ENCODE results near the gene ACP4.
"Not testable (repeated sequence)": the region's sequence is repeated elsewhere in the genome, so short reads cannot be mapped to it uniquely, and the experiment has no call there.

Gene ACP4

GRCh38 chr19:50798659-50799546 lies 8.7 kb downstream of the ACP4 start:
- DNase-seq: no peak

DNA sequence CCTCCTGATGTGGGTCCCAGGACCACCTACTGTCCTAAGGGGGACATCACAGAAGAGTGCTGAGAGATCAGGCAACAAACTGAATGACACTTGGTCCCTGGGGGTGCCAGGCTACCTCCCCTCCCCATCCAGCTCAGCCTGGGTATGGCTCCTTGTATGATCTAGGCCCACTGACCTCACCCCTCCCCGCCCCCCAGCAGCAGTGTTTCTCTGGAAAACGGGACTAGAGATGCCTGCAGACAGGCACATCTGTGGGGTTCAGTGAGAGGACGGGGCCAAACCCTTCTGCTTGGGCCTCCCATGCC lies 9.3 kb downstream of the ACP4 start:
- no peak for DNase-seq

DNA sequence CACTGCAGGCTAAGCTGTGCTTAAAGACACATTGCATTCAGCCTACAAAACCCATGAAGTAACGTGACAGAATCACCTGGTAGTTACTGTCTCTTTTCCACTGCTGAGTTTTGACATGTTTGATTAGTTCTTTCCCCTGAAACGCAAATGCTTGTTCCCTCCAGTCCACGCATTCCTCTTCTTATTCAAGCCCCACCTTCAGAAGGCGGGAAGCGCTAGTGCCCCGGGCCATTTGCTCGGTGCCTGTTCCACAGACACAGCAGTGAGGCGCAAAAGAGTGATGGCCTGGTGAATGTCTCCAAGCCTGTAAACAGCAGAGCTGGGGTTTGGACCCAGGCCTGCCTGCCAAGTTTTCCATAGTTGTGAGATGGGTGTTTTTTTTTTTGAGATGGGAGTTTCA lies 10.9 kb downstream of the ACP4 start:
- no peak for DNase-seq

DNA sequence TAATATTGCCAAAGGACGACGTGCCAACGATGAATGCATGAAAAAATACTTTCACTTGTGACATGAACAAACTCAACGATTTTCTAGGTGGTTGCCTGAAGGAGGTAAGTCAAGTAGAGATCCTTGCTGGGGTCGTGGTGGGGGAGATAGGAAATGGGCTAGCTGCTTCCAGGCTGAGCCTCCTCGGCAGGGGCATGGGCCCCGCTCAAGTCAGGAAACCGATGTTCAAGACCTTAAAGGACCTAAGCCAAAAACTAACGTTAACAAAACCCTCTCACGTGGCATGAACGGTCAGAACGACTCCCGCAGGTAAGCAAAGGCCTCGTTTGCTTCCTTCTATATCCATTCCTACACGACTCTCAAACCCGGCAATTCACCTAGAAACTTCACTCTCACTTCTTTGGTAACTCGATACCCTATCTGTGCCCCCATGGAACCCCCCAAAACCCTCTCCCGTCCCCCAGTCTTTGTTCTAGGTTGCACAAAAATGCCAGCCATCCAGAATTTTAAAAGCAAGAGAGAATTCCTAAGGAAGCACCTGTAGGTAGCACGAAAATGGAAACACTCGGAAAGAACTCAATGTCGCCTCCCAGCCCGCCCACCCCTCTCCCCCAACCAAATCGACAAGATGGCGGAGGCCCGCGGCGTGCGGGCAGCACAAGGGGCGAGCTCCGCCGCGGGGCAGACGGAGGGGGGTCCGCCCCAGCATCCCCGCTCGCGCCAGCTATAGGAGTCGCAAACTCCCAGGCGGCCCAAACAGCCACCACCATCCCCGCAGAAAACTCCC lies 13.6 kb downstream of the ACP4 start:
- DNase-seq: no peak

DNA sequence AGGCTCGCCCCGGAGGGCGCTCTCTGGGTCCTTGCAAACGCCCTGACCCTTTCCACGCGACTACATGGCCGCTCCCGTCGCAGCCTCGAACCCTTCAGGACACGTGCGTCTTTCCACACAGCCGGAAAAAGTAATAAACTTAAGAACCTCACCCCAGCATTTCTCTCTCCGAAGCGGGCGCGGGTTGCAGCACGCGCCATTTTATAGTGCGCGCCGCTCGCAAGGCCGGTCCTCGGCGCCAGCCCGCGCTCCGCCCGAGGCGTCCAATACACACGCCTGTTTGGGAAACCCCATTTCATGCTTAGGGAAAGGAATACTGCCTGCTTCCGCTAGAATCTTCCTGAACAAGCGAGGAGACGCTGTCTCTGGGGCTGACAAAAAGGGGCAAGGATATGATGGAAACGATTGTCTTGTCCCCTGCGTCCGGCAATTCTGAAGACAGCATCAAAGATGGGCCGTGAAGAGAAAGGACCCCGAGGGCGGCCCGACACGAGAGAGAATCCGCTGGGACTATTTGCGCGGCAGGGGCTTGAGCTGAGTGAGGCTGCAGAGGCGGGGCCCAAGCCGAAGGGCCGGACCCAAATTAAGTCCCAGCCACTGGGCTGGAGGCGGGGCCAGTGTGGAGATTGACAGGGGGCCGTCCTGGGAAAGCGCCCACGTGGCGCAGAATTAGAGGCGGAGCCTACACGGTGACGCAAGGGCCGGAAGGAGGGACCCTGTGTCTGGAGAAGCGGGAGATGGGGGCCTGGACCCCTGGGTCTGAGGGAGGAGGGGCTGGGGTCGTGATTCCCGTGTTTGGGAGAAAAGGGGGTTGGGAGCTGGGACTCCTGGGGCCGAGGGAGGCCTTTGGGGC lies 14.4 kb downstream of the ACP4 start:
- peak; percentile 99 for DNase-seq

DNA sequence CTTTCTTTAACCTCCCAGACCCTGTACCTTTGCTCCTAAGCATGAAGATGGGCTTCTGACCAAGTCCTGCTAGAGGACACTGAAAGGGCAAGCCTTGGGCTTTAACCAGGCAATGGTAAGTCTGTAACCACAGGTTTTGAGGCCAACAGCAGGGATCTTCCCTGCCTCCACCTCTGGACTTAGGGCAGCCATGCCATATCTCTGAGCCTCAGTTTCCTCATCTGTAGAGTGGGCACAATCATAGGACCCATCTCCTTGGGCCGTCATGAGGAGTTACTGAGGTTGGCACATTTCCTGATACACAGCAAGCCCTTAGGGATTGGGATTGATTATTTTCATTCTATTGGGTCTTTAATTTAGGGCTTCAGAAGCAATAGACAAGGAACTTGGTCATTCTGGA lies 18.6 kb downstream of the ACP4 start:
- DNase-seq: no peak

GRCh38 chr19:50811622-50812238 lies 21.5 kb downstream of the ACP4 start:
- DNase-seq: not testable (repeated sequence)

DNA sequence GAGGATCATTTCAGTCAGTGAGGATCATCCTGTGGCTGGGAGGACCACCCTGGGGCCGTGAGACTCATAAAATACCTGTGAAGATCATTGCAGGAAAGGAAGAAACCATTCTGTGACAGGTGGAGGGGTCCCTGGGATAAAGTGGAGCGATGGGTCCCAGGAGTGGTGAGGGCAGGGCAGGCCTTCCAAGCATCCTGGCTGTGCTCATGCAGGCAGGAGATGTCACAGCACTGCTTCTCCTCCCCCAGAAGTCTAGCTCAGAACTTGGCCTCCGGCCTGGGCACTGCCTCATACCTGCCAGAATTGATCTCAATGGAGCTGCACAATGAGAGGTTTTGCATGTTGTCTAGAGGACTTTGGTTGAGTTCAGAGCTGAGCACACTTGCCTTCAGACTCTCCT lies 22.3 kb downstream of the ACP4 start:
- no peak for DNase-seq

DNA sequence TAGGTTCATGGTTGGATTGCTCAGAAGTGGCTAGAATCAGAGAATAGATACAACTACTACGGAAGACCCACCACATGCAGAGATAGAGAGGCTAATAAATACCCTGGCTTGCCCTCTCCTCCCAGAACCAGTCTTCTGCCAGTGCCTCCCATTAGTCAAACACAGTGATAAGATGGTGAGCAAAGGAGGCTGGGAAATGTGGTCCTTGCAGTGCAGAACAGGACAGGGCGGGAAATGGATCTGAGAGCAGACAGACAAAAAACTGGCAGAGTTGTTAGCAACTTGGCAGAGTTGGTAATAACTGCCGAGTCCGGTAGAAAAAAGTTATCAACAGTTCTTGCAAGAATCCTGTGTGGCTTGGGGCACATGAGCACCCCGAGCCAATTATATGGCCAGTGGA lies 24.7 kb downstream of the ACP4 start:
- no peak for DNase-seq

GRCh38 chr19:50815439-50815838 lies 25.2 kb downstream of the ACP4 start:
- DNase-seq: no peak

GRCh38 chr19:50817941-50818858 lies 28.0 kb downstream of the ACP4 start:
- peak; percentile 45 for DNase-seq

- no peak for DNase-seq
Measured at GRCh38 chr19:50818859-50819472, 28.8 kb downstream of the ACP4 start.

DNA sequence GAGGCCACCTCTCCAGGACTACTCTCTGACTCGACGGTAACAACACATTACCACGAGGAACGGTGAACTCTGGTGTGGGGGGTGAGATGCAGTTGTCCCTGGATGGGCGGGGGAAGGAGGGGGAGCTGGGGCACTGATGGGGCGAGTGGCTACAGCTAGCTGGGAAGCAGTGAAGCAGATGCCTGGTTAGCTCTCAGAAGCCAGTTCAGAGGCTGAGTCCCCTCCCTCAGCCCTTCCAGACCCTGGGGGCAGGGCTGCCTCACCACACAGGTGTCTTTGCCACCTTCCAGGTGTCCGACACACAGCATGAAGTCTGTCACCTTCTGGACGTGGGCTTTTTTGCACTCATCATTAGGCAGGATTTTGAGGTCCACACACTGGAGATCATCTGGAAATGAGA lies 29.4 kb downstream of the ACP4 start:
- no peak for DNase-seq

DNA sequence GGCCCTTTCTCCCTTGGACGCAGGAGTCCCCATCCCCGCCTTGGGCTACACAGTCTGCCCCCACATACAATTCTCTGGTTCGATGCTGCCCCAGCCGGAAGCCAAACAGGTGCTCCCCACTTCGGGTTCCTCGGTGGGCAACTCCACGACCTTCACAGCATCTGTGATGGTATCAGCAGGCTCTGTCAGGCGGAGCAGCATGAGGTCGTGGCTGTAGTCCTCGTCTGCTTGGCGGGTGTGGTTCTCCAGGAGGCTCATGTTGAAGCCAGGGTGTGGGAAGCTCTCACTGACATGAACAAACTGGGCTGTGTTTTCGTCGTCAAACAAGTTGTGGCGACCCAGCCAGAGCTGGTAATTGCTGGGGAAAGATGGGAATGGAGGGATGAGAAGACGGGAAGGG lies 29.9 kb downstream of the ACP4 start:
- DNase-seq: no peak

DNA sequence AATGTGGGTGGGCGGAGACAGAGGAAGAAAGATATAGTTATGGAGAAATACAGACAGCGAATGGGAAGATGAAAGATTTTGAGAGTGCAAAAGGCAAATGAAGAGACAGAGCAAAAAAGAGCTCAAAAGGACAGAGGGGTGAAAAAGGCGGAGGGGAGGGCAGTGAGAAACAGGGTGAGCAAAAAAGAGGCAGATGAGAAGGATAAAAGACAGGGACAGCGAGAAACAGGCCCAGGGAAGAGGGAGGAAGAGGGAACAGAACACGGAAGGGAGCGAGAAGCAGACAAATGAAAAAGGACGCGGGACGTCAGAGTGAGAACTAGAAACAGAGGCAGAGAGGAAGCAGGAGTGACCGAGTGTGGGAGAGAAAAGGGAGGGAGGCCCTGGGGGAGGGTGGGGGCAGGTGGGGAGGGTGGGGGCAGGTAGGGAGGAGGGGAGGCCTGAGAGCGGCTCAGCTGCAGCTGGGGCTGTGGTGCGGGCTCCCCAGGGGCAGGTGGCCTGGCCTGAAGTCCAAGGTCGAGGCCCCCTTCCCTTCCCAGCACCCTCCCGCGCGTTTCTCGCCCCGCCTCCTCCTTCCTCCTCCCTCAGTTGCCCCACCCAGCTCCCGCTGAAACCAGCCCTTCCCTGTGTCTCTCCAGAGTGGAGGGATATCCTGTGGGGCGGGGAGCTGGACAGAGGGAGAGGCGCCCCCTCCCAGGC lies 30.5 kb downstream of the ACP4 start:
- no peak for DNase-seq

DNA sequence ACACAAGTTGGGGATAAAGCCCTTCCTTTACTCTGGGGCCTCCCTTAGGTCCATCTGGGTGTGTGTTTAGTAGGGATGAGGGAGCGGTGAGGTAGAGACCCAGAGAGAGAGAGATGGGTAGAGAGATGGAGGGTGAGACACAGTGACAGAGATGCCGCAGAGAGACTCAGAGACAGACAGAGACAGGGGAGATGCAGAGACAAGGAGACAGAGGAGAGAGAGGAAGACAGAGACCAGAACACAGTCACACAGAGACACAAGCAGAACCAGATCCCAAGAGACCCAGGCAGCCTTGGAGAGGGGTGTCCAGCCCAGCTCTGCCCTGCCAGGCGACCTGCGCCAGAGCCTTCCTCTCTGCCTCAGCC lies 31.0 kb downstream of the ACP4 start:
- no peak for DNase-seq

DNA sequence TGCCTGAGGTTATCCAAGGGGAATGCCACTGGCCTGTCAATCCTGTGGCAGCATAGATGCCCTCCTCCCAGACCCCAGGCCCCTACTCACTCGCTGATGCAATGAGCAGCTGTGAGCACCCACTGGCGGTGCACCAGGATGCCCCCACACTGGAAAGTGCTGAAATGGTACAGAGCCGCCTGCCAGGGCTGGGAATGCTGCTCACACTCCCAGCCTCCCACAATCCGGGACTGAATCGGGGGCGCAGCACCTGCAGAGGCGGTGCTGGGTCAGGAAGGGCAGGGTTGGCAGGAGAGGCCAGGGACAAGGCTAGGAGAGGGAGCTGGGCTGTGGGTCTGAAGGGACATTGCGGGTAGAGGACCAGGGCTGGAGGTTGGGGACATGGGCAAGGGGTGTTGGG lies 31.4 kb downstream of the ACP4 start:
- no peak for DNase-seq

DNA sequence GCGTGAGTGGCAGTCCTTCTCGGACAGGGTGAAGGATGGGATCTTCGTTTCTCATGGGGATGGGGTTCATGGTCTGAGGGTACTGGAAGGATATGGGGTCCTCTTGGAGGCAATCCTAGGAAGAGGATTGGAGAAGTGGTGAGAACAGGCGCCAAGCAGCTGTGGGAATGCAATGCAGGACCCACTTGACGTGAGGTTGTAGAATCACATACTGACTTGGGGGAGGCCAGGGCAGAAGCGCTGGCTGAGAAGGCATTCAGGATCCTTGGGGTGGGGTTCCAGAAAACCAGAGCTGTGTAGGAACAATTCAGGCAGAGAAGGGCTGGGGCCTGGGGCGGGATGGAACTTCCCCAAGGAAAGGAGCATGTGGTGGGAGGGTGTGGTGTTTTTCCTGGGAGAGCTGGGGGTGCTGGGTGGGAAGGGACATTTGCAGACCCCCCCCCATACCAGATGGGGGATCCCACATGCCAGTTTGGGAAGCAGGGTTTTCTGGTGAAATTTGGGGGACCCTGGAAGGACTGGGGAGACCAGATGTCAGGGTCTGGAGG lies 32.5 kb downstream of the ACP4 start:
- no peak for DNase-seq

GRCh38 chr19:50823389-50824042 lies 33.3 kb downstream of the ACP4 start, which contains the start of gene KLK1:
Gene KLK1 (minus strand): TSS chr19:50823787. CDS start chr19:50823748, 39 bp downstream.
- no peak for DNase-seq

All from CD4-positive, alpha-beta T cell treated with Interleukin-15 for 1 hour (primary cell).